HG03097 (cell line): ENCODE measurements around the gene LRIT2.
A peak's percentile ranks its signal among the peaks of the same experiment; 100 is the strongest.

Experiments used
- ATAC-seq: cut with Tn5 transposase; IDR thresholded peaks from one replicate; pipeline ENCODE4 v1.9.1; 2021; ENCODE audit not compliant: unreplicated experiment, low FRiP score

Gene LRIT2

GRCh38 chr10:84244651-84245270 is 19.4 kb upstream of the LRIT2 start, which contains the start of gene RGR:
TSS of gene RGR (plus strand) at chr10:84245053. CDS start at chr10:84245091, 38 bp downstream.
- no peak for ATAC-seq

- no peak for ATAC-seq
Observed at GRCh38 chr10:84243759-84244158, 18.4 kb upstream of the LRIT2 start.

- no peak for ATAC-seq
Observed at GRCh38 chr10:84241185-84241790, 15.9 kb upstream of the LRIT2 start, which contains the start of gene LRIT1. TSS of gene LRIT1 (minus strand) at chr10:84241546. CDS start at chr10:84241439, 107 bp downstream.

GRCh38 chr10:84238909-84239308 is 13.6 kb upstream of the LRIT2 start:
- ATAC-seq: no peak

- ATAC-seq: no peak
Observed at GRCh38 chr10:84237199-84238051, 12.1 kb upstream of the LRIT2 start.

- ATAC-seq: no peak
Observed at GRCh38 chr10:84236807-84237198, 11.5 kb upstream of the LRIT2 start.

- ATAC-seq: no peak
Observed at GRCh38 chr10:84235096-84235495, 9.8 kb upstream of the LRIT2 start.

GRCh38 chr10:84234479-84234878 is 9.1 kb upstream of the LRIT2 start:
- ATAC-seq: no peak

GRCh38 chr10:84233940-84234339 is 8.6 kb upstream of the LRIT2 start:
- no peak for ATAC-seq

- no peak for ATAC-seq
Observed at GRCh38 chr10:84232376-84232775, 7.0 kb upstream of the LRIT2 start.

- ATAC-seq: no peak
Observed at GRCh38 chr10:84230359-84230758, 5.0 kb upstream of the LRIT2 start.

- ATAC-seq: no peak
Observed at GRCh38 chr10:84227810-84228209, 2.5 kb upstream of the LRIT2 start.

GRCh38 chr10:84226616-84227015 is 1.3 kb upstream of the LRIT2 start:
- ATAC-seq: no peak

GRCh38 chr10:84224411-84225028 is 824 bp downstream of the LRIT2 start:
- ATAC-seq: no peak

- no peak for ATAC-seq
Observed at GRCh38 chr10:84221916-84222315, 3.4 kb downstream of the LRIT2 start.

GRCh38 chr10:84217746-84218145 is 7.6 kb downstream of the LRIT2 start:
- no peak for ATAC-seq

- no peak for ATAC-seq
Observed at GRCh38 chr10:84216834-84217233, 8.5 kb downstream of the LRIT2 start.

GRCh38 chr10:84214612-84215235 is 10.6 kb downstream of the LRIT2 start:
- peak; percentile 84 for ATAC-seq

GRCh38 chr10:84214046-84214572 is 11.2 kb downstream of the LRIT2 start:
- no peak for ATAC-seq

GRCh38 chr10:84213076-84213475 is 12.3 kb downstream of the LRIT2 start:
- no peak for ATAC-seq
